SKM-1 (cell line): ENCODE measurements around the gene MTMR12.
A peak's percentile ranks its signal among the peaks of the same experiment; 100 is the strongest.
"Not testable (repeated sequence)": the region's sequence is repeated elsewhere in the genome, so short reads cannot be mapped to it uniquely, and the experiment has no call there.

Experiments
- DNase-seq: peaks from one replicate; lab custom pipeline; 2025; ENCODE audit not compliant: unreplicated experiment; lab: John Stamatoyannopoulos, UW

Gene MTMR12

GRCh38 chr5:32239385-32239784, 73.4 kb downstream of the MTMR12 start:
- no peak for DNase-seq

GRCh38 chr5:32233696-32234447, 78.9 kb downstream of the MTMR12 start:
- DNase-seq = peak; percentile 61

- no peak for DNase-seq
Observed at GRCh38 chr5:32233220-32233695, 79.5 kb downstream of the MTMR12 start.

- DNase-seq = peak; percentile 51
Observed at GRCh38 chr5:32232441-32233219, 80.1 kb downstream of the MTMR12 start.

- DNase-seq = peak; percentile 28
Observed at GRCh38 chr5:32231929-32232328, 80.8 kb downstream of the MTMR12 start.

GRCh38 chr5:32231241-32231640, 81.5 kb downstream of the MTMR12 start:
- peak; percentile 50 for DNase-seq

- DNase-seq = no peak
Observed at GRCh38 chr5:32230356-32231099, 82.2 kb downstream of the MTMR12 start.

GRCh38 chr5:32229586-32229985, 83.2 kb downstream of the MTMR12 start:
- no peak for DNase-seq

- DNase-seq = no peak
Observed at GRCh38 chr5:32228816-32229215, 83.9 kb downstream of the MTMR12 start.

GRCh38 chr5:32225445-32225844, 87.3 kb downstream of the MTMR12 start:
- no peak for DNase-seq

GRCh38 chr5:32223972-32224609, 88.6 kb downstream of the MTMR12 start:
- no peak for DNase-seq

GRCh38 chr5:32222723-32223470, 89.8 kb downstream of the MTMR12 start:
- no peak for DNase-seq

- DNase-seq = no peak
Observed at GRCh38 chr5:32217886-32218396, 94.8 kb downstream of the MTMR12 start.

GRCh38 chr5:32214344-32214743, 98.4 kb downstream of the MTMR12 start:
- not testable (repeated sequence) for DNase-seq

GRCh38 chr5:32210151-32210550, 102.6 kb downstream of the MTMR12 start:
- DNase-seq = no peak

- DNase-seq = not testable (repeated sequence)
Observed at GRCh38 chr5:32208837-32209236, 103.9 kb downstream of the MTMR12 start.

- DNase-seq = peak; percentile 55
Observed at GRCh38 chr5:32207355-32207634, 105.4 kb downstream of the MTMR12 start.

GRCh38 chr5:32206509-32207354, 106.0 kb downstream of the MTMR12 start:
- DNase-seq = no peak

GRCh38 chr5:32206053-32206452, 106.7 kb downstream of the MTMR12 start:
- DNase-seq = no peak
